Measurements from ENCODE around the gene MGAT5B. TPM values are rescaled to one million over a fixed set of nuclear protein-coding genes. Genes with fewer than 3 reads are reported as not detected.
A peak's percentile ranks its signal among the peaks of the same experiment; 100 is the strongest.

The MGAT5B gene
- polyA plus RNA-seq, 5 donors, result 0.82 to 2.3 (median 1.1) TPM

DNA sequence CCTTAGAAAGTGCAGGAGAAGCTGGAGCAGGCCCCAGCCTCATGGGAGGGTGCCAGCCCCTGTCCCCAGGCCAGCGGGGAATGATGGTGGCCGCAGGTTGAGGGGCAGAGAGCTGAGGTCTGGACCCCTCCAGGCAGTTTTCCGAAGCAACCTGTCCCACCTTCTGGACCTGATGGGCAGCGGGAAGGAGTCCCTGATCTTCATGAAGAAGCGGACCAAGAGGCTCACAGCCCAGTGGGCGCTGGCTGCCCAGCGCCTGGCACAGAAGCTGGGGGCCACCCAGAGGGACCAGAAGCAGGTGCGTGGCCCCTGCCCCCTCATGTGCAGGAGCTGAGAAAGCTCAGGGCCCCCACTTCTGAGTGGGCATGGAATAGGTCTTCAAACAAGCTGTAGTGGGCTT lies 36.8 kb downstream of the MGAT5B start:
- DNase-seq, result no peak

DNA sequence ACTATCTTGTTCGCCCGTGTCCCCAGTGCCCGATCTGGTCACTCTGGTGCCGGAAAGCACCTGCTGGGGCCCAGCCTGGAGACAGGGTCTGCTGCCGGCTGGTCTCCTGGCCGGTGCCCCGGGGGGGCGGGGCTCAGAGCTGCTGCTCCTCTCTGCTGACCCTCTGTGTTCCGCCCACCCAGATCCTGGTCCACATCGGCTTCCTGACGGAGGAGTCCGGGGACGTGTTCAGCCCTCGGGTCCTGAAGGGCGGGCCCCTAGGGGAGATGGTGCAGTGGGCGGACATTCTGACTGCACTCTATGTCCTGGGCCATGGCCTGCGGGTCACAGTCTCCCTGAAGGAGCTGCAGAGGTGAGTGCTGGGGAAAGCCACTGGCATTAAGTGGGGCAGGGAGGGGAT lies 37.6 kb downstream of the MGAT5B start:
- no peak for DNase-seq

DNA sequence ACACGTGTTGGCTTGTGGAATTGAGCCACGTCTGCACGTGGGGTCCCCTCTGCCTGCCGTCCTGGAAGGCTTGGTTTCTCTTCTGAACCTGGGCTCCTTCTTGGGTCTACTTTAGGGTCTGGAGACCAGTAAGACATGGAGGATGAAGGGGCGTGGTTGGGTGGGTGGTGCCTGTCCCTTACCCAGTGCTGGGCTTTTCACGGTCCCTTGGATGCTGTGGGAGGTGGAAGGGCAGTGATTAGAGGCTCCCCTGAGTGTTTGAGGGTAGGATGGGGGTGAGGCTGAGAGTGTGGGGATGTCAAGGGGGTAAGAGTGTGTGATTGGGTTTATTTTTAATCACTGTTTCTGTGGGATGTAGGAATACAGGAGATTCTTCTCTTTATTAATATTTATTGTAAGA lies 38.3 kb downstream of the MGAT5B start:
- no peak for DNase-seq

DNA sequence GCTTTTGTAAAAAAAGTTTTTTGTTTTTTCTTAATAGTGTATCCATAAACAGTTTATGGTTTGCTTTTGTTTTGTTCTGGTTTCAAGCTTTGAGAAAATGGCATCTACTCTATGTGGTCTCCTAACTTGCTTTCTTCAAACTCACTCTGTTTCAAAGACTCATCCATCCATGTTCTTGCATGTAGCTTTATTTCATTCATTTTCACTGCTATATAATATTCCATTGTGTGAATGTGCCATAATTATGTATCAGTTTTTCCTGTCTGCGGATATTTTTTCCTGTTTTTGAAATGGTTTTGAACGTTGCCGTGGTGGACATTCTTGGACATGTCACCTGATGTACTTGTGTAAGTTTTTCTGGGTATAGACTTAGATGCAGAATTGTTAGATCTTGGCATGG lies 39.1 kb downstream of the MGAT5B start:
- no peak for DNase-seq

DNA sequence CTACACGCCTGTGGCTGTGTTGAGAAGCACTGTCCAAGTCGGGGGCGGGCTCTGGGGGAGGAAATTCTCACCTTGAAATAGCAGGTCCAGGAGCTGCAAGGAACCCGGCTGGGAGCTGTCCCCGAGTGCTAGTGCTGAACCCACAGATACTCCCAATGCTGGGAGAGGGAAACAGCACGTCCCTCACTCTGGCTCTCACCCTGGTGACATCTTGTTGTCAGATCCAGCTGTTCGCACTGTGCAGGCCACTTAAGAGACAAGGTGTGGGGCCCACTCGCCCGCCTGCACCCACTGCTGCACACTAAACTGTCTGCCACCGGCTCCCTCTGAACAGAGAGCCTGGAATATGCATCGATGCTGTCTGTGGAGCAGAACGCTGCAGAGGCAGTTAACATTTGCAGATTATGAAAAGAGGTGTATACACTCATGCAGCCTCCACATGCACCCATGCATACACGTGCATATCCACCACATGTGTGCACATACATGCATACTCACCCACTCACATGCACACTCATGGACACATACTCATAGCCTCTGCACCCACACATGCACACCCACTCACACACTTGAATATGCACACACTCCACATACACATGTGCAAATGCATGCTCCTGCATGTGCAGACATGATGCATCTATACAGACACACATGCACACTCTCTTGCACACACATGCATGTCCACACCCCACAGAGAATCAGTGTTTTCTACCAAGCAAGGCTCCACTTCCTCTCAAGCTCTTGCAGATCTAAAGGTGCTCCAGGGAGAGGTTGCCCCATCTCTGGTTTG lies 42.0 kb downstream of the MGAT5B start:
- DNase-seq, result peak; percentile 38 to 42

DNA sequence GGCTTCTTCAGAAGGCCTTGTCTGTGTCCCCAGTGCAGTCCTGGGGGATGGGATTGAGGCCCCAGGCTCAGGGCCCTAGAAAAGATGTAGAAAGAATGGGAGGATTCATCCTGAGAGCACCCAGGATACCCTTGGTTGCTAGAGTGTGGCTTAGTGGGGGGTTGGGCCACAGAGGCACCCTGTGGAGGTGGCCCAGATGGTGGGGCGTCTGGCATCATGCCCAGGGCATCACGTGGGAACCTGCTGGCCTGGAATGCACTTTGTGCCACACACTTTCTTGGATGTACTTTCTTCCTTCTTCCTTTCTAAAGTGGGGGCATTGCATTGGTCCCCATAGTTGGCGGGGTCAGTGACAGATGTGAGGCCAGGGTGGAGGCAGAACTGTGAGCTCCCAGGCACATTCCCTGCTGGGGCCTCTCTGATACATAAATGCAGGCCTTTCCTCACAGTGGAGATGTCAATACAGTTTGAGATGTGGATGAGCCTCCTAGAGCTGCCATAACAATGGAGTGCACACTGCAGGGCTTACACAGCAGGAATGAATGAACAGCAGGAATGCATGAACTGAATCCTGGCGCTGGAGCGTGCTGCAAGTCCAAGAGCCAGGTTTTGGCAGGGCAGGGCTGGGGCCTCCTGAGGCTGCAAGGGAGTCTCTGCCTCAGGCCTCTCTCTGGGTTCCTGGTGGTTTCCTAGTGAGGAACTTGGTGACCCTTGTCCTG lies 43.3 kb downstream of the MGAT5B start:
- DNase-seq, result no peak

DNA sequence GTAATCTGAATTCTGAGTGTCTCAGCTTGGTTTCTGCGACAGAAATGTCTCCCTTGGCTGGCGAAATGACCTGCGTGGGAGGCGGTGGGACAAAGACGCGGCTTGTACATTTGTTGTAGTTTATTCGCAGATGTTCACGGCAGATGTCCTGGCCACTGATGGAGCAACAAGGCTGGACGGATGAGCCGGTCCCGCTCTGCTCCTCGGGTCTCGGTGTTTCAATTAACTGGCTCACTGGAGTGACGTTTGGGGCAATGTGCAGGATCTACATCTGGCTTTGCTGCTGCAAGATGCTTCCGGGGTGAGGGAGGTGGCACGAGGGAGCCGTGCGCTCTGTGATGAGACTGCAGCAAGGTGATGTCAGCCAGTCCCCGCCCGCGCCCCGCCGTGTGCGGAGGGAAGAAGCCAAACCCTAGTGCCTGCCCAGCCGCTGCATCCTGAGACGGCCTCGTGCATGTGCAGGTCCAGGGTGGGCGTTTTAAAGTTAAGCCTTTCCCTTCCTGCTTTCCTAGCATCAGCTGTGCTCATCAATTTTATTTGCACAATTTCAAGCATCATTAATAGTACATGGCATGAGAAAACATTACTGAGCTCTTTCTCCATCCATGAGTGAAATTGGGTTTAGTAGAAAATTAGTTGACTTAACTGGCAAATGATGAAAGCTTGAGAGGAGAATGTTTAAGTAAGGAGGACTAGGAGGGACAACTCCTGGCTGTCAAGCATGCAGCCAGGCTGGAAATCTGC lies 44.4 kb downstream of the MGAT5B start:
- no peak for DNase-seq

DNA sequence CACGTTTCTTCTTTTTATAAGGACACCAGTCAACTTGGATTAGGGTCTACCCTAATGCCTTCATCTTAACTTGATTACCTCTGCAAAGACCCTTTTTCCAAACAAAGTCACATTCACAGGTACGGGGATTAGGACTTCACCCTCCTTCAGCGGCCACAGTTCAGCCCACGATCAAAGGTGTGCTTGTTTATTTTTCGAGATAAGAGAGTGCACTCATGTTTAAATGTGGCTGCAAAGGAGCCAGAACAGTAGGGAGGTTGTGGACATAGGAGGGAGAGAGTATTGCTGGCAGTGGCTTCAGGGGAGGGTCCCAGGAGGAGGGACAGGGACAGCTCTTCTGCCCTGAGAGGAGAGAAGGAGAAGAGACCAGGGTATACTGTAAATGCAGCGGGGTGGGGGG lies 46.7 kb downstream of the MGAT5B start:
- DNase-seq, result no peak

DNA sequence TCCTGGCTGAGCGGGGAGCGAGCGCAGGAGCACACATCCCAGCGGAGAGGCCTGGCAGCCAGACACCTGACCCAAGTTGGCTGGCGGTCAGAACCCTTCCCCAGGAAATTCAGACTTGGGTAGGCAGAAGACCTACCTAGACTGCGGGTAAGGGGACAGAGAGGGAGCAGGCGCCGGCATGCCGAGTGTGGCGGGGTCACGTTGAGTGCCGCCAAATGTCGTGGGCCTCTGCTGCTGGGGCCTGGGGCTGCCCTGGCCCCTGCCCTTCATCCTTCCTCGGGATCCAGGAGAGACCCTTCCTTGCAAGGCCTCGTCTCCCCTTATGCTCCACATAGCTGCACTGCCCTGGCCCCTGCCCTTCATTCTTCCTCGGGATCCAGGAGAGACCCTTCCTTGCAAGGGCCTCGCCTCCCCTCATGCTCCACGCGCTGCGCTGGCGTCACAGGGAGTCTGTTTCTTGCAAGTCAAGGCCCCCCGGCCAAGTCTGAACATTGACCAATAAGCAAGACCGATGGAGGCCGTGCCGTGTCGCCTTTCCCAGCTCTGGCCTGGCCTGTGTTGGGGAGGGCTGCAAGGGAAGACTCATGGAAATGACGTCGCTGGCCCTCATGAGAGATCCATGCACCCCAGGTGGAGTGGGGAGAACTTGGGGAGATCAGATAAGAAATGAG lies 47.8 kb downstream of the MGAT5B start:
- no peak for DNase-seq

DNA sequence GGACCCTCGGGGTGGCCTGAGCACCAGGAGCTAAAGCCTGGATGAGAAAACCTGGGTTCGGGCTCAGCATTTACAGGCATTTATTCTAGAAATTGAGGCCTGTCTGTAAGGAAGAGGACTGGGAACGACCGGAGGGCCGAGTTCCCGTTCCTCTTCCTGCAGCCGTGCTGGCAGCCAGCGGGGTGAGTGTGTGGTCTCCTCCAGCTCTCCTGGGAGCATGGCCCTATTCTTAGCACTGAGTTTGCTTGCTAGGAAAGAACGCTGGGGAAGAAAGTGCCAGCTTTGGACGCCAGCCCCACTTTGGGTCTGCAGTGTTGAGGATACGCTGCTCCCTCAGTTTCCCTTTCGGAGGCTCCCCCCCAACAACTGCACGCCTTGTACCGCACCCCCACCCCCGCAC lies 49.6 kb downstream of the MGAT5B start:
- no peak for DNase-seq

DNA sequence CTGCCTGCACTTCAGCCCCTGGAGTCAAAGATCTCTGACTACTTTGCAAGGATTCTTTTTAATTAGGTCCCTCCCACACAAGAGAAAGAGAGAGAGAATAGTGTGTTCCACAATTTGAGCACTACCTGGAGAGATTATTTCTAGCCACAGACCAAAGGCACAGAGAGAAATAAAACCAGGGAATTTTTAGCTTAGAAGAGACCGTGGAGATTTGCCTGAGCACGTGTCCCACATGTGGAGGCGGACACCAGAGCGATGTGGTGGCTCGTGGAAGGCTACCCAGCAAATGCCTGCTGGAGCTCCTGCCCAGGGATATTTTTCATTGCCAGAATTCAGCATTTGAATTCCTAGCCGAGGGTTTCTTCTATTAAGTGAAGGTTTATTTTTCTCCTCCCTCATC lies 50.6 kb downstream of the MGAT5B start:
- DNase-seq, result no peak

DNA sequence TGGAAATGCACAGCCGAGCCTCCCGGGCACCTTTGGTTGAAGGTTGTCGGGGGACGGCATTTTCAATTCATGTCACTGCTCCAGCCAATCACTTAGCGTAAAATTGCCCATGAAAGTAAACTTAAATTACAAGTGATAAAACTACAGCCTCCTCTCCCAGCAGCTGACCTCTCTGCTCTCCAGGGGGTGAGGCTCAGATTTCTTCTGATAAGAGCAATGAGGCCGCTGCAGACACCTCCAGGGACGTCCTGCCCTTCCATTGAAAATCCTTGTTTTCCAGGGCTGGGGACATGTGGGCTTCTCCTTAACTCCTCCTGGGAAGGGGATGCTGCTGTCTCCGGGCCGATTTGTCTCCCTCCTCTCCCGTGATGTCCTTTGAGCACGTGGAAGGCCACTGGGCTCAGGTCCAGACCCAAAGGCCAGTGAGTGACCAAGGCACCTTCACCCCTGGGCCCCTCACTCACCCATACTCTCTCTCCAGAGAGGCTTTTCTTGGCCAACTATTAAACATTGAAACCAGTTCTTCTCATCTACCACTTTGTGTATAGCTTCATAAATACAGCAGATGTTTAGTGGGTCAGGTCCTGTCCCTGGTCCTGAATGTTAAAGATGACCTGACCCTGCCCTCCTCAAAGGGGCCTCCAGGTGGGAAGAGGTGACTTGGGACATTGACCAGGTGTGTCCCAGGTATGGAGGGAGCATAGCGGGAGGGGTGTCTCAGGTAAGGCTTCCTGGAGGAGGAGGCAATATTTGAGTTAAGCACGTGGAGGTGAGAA lies 52.3 kb downstream of the MGAT5B start:
- DNase-seq, result no peak

DNA sequence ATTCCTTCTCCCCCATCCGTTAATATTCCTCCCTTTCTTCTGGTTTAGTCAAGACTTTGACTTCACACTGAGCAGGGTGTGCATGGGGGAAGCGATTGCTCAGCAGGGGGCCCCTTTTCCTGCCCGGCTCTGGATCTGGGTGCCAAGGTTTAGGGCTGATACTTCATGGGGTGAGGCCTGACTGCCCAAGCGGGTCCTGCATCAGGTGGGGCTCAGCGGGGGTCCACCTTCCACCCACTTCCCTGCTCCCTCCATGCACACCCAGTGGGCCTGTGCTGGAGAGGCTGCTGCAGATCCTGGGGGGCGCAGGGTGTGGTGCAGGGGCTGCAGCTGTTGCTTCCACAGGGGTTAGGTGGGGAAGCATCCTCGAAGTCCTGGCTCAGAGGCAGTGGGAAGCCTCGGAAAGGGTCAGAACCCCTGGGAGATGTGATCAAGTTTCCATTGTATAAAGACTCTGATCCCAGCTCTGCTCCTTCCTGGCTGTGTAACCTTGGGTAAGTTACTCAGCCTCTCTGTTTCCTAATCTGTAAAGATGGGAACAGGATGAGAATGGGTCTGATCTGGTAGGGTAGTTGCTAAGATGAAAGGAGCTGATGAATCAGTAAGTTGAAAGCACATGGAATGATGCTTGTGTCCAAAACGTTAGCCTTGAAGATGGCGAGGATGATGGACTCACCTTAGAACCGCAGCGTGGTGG lies 53.3 kb downstream of the MGAT5B start:
- no peak for DNase-seq

DNA sequence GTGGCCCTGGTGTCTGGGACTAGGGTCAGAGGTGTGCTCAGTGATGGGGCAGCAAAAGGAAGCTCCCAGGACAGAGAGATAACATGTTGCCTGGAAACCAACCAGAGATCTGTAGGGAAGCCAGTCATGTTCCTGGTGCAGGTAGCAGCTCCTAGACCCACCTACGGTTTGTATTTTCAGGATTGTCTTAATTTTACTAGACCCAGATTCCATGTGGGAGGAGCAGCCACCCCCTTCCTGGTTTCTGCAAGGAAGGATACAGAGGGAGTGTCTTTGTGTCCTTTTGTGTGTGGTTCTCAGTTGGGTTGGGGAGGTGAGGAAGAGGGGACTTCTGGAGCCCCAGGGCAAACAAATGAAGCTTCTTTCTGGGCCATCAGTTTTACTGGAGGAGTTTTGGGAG lies 53.9 kb downstream of the MGAT5B start:
- DNase-seq, result no peak

DNA sequence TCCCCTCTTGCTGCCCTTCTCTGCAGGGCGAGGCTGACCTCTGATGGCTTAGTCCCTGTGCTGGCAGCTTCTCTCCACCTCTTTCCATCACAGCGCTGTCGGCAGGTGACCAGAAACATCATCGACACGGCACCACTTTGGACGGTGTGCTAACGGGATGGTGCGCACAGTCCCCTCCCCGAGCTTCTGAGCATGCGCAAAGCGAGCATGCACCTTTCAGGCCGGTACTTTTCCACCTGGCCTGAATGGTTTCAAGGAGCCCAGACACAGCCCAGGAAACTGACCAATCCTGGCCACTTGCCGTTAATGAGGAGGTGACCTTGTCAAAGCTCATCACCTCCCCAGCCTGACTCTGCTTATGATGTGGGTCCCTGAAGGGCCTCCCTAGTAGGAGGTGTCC lies 54.8 kb downstream of the MGAT5B start:
- DNase-seq, result no peak

DNA sequence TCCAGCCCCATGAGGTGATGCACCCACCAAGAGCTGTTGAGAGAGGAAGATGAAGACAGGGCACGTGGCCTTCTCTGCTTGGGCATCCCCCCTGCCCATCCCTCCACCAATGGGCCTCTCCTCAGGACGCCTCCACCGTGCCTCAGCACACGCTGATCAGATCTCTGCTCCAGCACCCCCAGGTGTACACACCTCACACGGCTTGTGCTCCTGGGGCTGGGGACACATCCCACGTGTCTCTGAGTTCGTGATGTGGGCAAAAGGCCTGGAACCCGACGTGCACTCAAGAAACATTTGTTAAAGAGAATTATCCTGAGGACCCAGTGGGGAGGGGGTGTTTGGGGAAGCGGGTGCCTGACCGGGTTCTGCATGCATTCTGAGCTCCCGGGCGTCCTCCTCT lies 55.3 kb downstream of the MGAT5B start:
- DNase-seq, result no peak

DNA sequence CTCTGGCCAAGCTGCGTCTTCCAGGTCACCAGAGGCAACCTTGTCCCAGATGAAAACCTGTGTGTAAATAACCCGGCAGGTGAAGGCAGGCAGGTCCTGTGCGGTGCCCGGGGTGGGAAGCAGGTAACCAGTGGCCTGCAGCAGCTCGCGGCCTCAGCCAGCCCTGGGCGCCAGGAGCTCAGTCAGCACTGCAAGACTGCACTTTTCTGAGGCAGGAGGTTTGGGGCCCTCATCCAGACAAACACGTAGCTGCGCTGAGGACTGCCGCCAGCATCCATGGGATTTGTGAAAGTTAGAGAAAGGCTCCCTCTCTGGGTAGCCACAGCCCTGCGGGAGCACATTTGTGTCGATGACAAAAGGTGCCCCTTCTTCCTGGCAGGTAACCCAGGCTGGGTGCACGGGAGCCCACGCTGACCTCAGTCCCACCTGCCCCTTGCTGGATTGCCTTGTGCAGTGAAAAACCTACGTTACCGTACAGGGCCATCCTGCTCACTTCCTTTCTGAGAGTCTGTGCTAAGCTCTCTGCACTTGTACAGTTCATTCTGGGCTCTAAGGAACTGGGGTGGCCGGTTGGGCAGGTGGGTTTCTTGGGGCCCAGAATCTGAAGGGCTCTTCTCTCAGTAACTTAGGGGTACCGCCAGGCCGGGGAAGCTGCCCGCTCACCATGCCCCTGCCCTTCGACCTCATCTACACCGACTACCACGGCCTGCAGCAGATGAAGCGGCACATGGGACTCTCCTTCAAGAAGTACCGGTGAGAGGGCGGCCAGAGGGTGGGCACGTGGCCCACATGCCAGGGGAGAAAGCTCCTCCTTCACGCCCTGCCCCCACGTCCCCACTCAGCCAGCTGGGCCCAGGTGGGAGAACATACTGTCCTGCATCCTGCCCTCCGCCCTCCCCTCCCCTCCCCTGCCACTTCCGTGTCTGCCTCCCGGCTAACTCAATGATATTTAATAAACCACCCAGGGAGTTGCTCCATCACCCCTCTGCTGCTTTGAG lies 56.4 kb downstream of the MGAT5B start:
- no peak for DNase-seq

DNA sequence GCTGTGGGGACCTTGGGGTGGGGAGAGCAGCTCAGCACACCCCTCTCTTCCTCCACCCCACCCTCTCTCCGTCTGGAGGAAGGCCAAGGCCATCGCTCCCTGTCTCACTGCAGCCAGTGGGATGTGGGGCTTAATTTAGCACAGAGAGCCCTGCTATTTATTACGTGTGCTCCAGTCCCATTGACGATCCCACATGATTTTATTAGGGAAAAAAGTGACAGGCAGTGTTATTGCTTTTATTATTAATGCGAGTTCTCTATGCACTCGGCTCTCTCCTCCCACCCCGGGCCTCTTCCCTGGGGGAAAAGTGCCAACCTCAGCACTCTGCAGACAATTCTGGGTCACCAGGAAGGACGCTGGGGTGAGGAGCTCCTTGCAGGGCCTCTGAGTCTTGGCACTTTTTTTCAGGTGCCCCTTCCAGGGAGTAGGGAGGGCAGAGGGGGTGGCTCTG lies 57.3 kb downstream of the MGAT5B start:
- DNase-seq, result peak in 1 of 2 donors; percentile 7

DNA sequence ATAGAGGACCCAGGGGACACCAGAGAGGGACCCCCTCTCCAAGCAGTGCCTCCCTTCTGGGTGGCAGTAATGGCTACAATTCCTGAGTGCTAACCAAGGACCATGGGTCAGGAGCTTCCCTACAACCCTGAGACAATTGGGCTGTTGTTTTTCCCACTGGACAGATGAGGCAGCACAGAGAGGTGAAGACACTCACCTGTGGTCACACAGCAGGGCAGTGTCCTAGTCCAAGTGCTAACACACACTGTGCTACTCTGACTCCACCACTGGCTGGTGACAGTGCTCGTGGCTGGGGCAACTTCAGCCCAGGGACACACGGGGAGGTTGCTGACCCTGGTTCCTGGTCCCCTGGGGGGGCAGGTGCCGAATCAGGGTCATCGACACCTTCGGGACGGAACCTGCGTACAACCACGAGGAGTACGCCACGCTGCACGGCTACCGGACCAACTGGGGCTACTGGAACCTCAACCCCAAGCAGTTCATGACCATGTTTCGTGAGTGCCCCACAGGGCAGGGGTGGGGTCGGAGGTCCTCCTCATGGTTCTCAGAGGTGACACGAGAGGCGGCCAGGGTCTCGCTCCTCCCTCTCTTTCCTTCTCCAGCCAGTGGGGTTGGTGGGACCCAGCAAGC lies 58.1 kb downstream of the MGAT5B start:
- DNase-seq, result no peak

All from right lung (tissue), 5 donors.